Putamen (tissue), 1 donor: Measurements from ENCODE around the gene SLC39A10.
"Not testable (repeated sequence)": the region's sequence is repeated elsewhere in the genome, so short reads cannot be mapped to it uniquely, and the experiment has no call there.

Experiments
- DNase-seq: peaks from one replicate; pipeline ENCODE4 v3.0.0-alpha.2; 2016; ENCODE audit warnings: low spot score

Gene SLC39A10

DNA sequence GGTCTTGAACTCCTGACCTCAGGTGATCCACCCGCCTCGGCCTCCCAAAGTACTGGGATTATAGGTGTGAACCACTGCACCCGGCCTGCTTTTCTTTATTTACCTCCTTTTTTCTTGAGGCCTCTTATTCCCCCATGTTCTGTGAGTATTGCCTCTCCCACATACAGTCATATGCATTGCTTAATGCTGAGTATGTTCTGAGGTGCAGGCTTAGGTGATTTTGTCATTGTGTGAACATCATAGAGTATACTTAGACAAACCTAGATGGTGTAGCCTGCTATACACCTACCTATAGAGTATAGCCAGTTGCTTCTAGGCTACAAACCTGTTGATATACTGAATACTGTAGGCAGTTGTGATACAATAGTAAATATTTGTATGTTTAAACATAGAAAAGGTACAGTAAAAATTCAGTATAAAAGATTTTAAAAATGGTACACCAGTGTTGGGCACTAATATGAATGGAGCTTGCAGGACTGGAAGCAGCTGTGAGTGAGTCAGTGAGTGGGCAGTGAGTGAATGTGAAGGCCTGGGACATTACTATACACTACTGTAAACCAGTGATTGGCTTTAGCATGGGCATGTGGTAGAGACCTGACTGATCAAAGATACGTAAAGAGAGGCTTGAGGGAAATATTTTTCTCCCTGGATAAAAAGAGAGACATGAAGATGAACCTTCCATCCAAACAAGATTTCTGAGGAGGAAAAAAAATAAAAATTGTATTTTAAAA lies 17.6 kb downstream of the SLC39A10 start:
- no peak for DNase-seq

DNA sequence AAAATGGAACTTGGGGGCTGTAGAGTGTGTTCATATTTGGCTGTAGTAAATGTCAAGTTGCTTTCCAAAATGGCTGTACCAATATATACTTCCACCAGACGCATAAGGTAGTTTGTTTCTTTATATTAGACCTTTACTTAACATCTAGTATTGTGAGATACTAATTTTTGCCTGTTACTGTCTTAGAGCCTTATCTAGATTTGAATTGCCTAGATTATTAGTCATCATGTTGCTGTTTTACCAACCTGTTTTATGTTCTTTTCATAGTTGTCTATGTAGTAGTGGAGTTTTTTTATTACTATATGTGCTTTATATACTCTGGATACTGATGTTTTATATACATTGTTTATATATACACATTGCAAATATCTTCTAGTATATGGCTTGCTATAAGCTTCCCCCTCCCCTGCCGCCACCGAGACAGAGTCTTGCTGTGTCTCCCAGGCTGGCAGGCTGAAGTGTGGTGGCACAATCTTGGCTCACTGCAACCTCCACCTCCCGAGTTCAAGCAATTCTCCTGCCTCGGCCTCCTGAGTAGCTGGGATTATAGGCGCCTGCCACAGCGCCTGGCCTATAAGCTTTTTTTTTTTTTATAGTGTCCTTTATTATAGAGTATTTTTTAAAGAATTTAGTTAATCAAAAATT lies 18.9 kb downstream of the SLC39A10 start:
- no peak for DNase-seq

DNA sequence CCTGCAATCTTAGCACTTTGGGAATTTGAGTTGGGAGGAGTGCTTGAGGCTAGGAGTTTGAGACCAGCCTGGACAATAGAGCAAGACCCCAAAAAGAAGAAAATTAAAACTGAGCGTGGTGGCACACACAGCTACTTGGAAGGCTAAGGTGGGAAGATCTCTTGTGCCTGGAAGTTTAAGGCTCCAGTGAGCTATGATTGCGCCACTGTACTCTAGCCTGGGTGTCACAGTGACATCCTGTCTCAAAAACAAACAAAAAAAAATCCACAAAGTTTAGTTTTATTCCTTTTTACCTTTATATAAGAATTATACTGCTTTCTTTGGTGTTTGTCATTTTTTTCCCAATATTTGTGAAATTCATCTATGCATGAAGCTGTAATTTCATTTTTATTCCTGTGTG lies 20.3 kb downstream of the SLC39A10 start:
- DNase-seq: no peak

- no peak for DNase-seq
Observed at GRCh38 chr2:195677884-195678283, 20.9 kb downstream of the SLC39A10 start.

DNA sequence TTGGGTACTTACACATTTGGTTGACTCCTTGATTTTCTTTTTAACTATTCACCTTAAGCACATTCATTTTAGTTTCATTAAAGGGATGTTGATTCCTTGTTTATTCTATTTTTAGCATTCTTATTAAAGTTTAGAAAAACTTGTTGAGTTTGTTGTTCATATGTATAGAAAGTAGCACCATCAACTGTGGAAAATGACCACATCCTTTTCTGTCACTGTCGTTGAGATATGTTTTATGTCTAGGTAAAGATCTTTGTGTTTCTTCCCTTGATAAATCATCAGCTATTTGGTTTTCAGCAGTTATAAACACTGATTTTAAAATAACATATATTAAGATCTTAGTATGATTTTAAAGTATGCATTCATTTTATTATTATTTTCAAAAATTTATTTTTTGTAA lies 25.1 kb downstream of the SLC39A10 start:
- DNase-seq: no peak

- DNase-seq: peak; percentile 11
Observed at GRCh38 chr2:195683174-195683573, 26.1 kb downstream of the SLC39A10 start.

DNA sequence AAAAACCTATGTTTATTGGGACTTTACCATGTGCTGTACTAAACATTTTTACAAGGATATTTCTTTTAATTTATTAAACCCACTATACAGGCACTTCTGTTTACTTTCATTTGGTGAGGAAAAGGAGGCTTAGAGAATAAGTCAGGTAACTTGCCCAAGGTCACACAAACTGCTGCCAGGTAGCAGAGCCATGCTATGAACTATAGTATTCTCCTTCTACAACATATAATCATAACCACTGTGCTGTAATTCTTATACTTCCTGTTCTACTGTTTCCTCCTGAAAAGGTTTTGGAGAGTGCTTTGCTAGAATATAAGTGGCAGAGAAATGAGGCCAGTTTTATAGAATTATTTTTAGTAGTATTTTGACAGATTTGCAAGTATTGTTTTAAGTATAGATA lies 29.5 kb downstream of the SLC39A10 start:
- no peak for DNase-seq

GRCh38 chr2:195687320-195688086 lies 30.5 kb downstream of the SLC39A10 start:
- no peak for DNase-seq

- DNase-seq: not testable (repeated sequence)
Observed at GRCh38 chr2:195692531-195692930, 35.5 kb downstream of the SLC39A10 start.

- DNase-seq: no peak
Observed at GRCh38 chr2:195694553-195694952, 37.5 kb downstream of the SLC39A10 start.

DNA sequence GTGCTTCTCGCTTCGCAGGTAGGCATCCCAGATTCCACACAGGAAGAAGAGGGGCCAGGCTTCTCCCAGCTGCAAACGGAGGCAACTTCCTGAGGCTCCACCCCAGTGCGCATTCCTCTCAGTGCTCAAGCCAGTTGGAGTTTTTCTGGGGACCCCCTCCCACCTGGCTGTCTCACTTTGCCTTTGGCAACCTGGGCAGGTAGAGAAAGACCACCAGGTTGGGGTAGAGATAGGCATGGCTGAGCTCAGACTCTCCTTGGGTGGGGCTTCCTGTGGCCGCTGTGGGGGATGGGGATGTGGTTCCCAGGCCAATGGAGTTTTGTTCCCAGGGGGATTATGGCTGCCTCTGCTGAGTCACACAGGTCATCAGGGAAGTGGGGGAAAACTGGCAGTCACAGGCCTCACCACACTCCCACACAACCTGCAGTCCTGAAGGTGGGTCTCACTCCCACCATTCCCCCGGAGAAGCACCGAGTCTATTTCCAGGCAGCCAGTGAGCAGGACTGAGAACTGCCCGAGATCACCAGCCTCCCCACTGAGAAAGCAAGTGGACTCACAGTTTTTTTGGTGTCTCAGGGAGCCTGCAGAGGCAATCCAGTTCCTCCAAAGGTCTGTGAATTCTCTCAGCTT lies 38.1 kb downstream of the SLC39A10 start:
- no peak for DNase-seq

DNA sequence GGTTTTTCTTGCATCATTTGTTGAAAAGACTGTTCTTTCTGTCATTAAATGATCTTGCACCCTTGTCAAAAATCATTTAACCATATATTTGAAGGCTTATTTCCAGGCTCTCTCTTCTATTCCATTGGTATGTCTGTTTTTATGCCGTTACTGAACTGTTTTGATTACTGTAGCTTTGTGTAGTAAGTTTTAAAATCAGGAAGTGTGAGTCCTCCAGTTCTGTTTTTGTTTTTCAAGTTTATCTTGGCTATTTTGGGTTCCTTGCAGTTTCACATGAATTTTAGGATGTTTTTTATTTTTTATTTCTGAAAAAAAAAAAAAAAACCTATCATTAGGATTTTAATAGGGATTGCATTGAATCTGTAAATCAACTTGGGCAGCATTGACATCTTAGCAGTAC lies 39.0 kb downstream of the SLC39A10 start:
- DNase-seq: no peak

DNA sequence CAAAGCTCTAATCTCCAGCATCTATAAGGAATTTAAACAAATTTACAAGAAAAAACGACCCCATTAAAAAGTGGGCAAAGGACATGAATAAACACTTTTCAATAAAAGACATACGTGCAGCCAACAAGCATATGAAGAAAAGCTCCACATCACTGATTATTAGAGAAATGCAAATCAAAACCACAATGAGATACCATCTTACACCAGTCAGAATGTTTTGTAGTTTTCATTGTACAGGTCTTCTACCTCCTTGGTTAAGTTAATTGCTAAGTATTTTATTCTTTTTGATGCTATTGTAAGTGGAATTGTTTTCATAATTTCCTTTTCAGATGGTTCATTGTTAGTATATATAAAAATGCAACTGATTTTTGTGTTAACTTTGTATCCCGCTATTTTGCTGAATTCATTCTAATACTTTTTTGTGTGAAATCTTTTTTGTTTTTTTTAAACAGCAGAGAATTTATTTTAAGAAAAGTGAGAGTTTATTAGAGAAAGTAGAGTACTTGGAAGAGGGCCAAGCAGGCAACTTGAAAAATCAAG lies 40.7 kb downstream of the SLC39A10 start:
- DNase-seq: no peak

GRCh38 chr2:195700480-195700879 lies 43.5 kb downstream of the SLC39A10 start:
- DNase-seq: no peak

GRCh38 chr2:195706161-195706900 lies 49.3 kb downstream of the SLC39A10 start:
- no peak for DNase-seq

DNA sequence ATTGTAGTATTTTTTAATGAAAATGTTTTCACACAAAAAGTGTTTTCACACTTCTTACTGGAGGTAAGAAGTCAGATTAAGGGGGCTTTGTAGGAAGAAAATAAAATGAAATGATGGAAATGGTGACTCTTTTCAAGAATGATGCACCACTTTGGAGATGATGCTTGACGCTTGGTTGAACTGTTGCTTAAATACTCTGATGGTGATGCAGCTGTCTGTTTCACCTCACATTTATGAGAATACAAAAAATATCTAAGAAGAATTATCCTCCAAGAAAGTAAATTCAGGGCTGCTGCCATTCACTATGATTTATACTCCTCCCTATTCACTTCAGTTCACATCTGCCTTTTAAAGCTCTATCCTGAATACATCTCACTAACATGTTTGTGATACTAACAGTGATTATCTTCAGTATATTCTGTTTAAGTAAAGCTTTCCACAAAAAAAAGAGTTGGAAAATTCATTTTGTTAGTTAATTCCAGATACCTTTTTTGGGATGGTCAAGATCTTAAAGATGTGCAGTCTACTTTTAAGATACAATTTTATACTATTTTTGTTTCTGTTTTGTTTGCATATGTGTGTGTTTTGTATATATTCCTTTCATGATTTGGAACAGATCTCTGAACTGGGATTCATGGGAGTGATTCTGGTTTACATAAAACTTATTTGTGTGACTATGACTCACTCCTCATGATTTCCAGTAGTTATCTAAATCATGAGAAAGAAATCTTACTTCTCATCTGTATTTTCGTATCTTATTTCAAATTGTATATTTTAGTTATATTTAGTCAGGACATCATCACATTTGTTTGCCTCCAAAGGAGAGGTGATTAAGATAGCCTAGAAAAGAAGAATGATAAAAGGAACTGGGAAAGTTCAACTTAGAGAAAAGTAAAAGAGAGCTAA lies 53.1 kb downstream of the SLC39A10 start:
- DNase-seq: no peak

- DNase-seq: no peak
Observed at GRCh38 chr2:195711478-195711877, 54.5 kb downstream of the SLC39A10 start.

DNA sequence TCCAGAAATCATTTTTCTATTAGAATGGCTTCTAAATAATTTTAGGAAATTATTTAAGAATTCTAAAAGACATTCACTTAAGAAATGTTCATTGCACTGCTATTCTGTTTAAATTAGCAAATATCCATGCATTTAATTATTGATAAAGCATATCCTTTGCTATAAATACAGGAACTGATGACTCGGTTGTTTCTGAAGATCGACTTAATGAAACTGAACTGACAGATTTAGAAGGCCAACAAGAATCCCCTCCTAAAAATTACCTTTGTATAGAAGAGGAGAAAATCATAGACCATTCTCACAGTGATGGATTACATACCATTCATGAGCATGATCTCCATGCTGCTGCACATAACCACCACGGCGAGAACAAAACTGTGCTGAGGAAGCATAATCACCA lies 59.4 kb downstream of the SLC39A10 start:
- no peak for DNase-seq

DNA sequence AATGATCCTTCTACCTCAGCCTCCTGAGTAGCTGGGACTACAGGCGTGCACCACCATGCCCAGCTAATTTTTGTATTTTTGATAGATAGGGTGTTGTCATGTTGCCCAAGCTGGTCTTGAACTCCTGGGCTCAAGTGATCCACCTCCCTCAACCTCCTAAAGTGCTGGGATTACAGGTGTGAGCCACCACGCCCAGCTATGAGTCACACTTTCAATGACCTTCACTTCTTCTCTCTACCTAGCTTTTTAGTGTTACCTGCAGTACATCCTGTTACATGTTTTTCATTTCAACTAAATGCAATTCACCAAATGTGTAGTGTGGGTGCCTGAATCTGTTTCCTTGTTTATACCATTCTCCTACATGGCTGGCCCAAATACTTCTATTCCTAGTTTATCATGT lies 64.0 kb downstream of the SLC39A10 start:
- no peak for DNase-seq

DNA sequence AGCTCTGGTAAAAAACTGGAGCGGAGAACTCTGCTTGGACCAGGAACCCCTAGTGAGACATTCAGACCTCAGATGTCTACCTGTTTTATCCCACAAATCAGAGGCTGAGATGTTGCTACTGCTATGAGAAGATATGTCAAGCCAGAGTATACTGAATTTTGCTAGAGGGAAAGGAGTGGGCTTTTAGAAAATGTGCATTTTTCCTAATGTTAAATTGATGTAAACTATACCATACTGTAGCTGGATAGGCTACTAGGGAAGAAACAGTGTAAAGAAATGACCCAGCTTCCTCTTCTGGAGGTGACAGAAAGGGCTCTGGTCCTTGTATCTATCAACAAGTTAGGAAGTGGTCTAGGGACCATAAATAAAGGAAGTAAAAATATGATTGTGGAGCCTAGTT lies 65.0 kb downstream of the SLC39A10 start:
- DNase-seq: no peak

DNA sequence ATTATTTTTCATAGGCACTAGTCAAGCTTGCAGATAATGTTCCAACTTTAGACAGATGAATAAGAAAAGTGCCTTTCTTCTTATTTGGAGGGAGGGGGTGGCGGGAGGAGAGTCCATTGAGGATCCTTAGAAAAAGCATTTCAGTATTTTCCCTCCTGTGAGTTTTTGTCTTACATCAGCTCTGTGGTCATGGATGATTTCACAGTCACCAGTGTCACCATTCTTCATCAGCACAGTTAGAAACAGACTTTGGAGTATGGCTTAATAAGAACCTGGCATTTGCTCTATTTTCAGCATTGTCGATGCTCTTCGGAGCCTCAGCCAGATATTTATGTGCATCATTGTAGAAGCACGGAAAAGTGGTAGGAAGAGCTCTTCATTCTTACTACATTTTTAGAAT lies 70.1 kb downstream of the SLC39A10 start:
- no peak for DNase-seq
